Measurements from ENCODE around the gene CCNDBP1.

DNA sequence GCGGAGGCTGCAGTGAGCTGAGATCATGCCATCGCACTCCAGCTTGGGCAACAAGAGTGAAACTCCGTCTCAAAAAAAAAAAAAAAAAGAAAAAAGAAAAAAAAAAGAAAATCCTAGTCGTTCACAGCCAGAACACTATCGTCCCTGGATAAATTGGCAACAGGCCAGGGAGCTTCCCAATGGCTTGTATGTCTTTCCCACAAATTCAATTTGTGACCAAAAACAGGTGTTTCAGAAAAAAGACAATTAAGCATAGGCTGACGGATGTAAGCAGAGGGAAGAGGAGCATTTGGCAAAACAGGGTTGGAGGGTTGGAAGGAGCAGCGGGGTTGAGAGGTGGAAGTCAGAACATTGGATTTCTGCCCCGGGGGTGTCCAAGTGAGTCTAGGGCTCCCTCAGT, 27.1 kb downstream of the CCNDBP1 start:
- TF ChIP-seq, protein P1, sequence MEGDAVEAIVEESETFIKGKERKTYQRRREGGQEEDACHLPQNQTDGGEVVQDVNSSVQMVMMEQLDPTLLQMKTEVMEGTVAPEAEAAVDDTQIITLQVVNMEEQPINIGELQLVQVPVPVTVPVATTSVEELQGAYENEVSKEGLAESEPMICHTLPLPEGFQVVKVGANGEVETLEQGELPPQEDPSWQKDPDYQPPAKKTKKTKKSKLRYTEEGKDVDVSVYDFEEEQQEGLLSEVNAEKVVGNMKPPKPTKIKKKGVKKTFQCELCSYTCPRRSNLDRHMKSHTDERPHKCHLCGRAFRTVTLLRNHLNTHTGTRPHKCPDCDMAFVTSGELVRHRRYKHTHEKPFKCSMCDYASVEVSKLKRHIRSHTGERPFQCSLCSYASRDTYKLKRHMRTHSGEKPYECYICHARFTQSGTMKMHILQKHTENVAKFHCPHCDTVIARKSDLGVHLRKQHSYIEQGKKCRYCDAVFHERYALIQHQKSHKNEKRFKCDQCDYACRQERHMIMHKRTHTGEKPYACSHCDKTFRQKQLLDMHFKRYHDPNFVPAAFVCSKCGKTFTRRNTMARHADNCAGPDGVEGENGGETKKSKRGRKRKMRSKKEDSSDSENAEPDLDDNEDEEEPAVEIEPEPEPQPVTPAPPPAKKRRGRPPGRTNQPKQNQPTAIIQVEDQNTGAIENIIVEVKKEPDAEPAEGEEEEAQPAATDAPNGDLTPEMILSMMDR (IDR thresholded peaks at IDR 0.05; ENCODE audit: low read depth, low read length, poor library complexity, severe bottlenecking), result no peak
- TF ChIP-seq EZH2phosphoT487 (IDR thresholded peaks at IDR 0.05; ENCODE audit: borderline replicate concordance, low read length), result no peak

Data from DOHH2 (cell line).